Neuronal stem cell (in vitro differentiated cells): ENCODE data around the gene MMP8.

Experiments
- DNase-seq: peaks from one replicate; pipeline ENCODE4 v3.0.0-alpha.2; 2013; ENCODE audit warnings: low spot score
- H2AFZ ChIP-seq: one replicate; pipeline ENCODE4 v1.6.1; 2013; ENCODE audit warnings: mild to moderate bottlenecking, low read length, inconsistent platforms
- H2AK5ac ChIP-seq: 2 replicates; pipeline ENCODE4 v1.6.1; 2013; ENCODE audit warnings: low read depth, mild to moderate bottlenecking, inconsistent platforms, low read length, moderate library complexity, mixed read lengths
- H2BK120ac ChIP-seq: 2 replicates; pipeline ENCODE4 v1.6.1; 2013; ENCODE audit warnings: low read depth, mild to moderate bottlenecking, inconsistent platforms, low read length, moderate library complexity, mixed read lengths
- H2BK12ac ChIP-seq: one replicate; pipeline ENCODE4 v1.6.1; 2013; ENCODE audit warnings: low read length, inconsistent platforms
- H2BK15ac ChIP-seq: 2 replicates; pipeline ENCODE4 v1.6.1; 2013; ENCODE audit warnings: mild to moderate bottlenecking, low read length, inconsistent platforms, mixed read lengths
- H2BK5ac ChIP-seq: one replicate; pipeline ENCODE4 v1.6.1; 2013; ENCODE audit warnings: inconsistent platforms, mild to moderate bottlenecking, low read length, moderate library complexity
- H3K14ac ChIP-seq: one replicate; pipeline ENCODE4 v1.6.1; 2013; ENCODE audit warnings: low read length, inconsistent platforms
- H3K18ac ChIP-seq: 2 replicates; pipeline ENCODE4 v1.6.1; 2013; ENCODE audit warnings: low read length, inconsistent platforms
- H3K23ac ChIP-seq: 2 replicates; pipeline ENCODE4 v1.6.1; 2013; ENCODE audit warnings: low read depth, mild to moderate bottlenecking, mixed read lengths, low read length, inconsistent platforms; ENCODE audit not compliant: poor library complexity
- H3K27ac ChIP-seq: replicated peaks from 3 replicates; pipeline ENCODE4 v1.5.1; 2013; ENCODE audit warnings: low read length, inconsistent platforms
- H3K27me3 ChIP-seq, 3 experiments: 2 replicates each; pipeline ENCODE4 v1.6.1; 2013; ENCODE audit warnings: low read length in 3 of 3, mild to moderate bottlenecking in 2 of 3, inconsistent platforms in 1 of 3, low read depth in 1 of 3, mixed read lengths in 1 of 3, moderate library complexity in 1 of 3; ENCODE audit not compliant: control insufficient read depth in 3 of 3, insufficient read depth in 3 of 3
- H3K36me3 ChIP-seq, 2 donors: replicated peaks in 1 of 2; 2 replicates each; pipeline ENCODE4 v1.6.1; 2013; ENCODE audit warnings: low read length in 2 of 2; ENCODE audit not compliant: control insufficient read depth in 2 of 2, insufficient read depth in 2 of 2
- H3K4ac ChIP-seq: 2 replicates; pipeline ENCODE4 v1.6.1; 2013; ENCODE audit warnings: inconsistent platforms, mild to moderate bottlenecking, low read length, moderate library complexity
- H3K4me1 ChIP-seq, 2 donors: 1 replicate in 1 of 2; 2 replicates in 1 of 2; pipeline ENCODE4 v1.6.1; 2013; ENCODE audit warnings: low read length in 2 of 2, low read depth in 1 of 2; ENCODE audit not compliant: control insufficient read depth in 2 of 2, insufficient read depth in 1 of 2
- H3K4me2 ChIP-seq: one replicate; pipeline ENCODE4 v1.6.1; 2013; ENCODE audit warnings: mild to moderate bottlenecking, low read length, inconsistent platforms; ENCODE audit not compliant: insufficient read depth, poor library complexity, severe bottlenecking
- H3K4me3 ChIP-seq, 2 donors: 2 replicates each; pipeline ENCODE4 v1.5.1; 2013; ENCODE audit warnings: low read length in 2 of 2, mild to moderate bottlenecking in 2 of 2, inconsistent platforms in 1 of 2, moderate library complexity in 1 of 2
- H3K79me1 ChIP-seq: one replicate; pipeline ENCODE4 v1.6.1; 2013; ENCODE audit warnings: low read depth, mild to moderate bottlenecking, inconsistent platforms, low read length, moderate library complexity
- H3K9ac ChIP-seq: one replicate; pipeline ENCODE4 v1.6.1; 2013; ENCODE audit warnings: mild to moderate bottlenecking, low read depth, low read length, inconsistent platforms; ENCODE audit not compliant: poor library complexity
- H3K9me3 ChIP-seq, 2 donors: replicated peaks in 1 of 2; 2 replicates each; pipeline versions ENCODE3 to v1.6.1; 2013; ENCODE audit warnings: low read length in 2 of 2, mild to moderate bottlenecking in 2 of 2, inconsistent platforms in 1 of 2, low read depth in 1 of 2, mixed read lengths in 1 of 2, moderate library complexity in 1 of 2; ENCODE audit not compliant: control insufficient read depth in 2 of 2, insufficient read depth in 1 of 2
- H4K8ac ChIP-seq: one replicate; pipeline ENCODE4 v1.6.1; 2013; ENCODE audit warnings: low read depth, mild to moderate bottlenecking, inconsistent platforms, low read length, moderate library complexity
- H4K91ac ChIP-seq: one replicate; pipeline ENCODE4 v1.6.1; 2013; ENCODE audit warnings: low read length, low read depth, mild to moderate bottlenecking, inconsistent platforms; ENCODE audit not compliant: poor library complexity
- WGBS, 2 donors: extraction: QIAGEN DNeasy Blood & Tissue Kit; methylation state at CpG; one replicate each; pipeline ENCODE4 v1.1.7; 2013; ENCODE audit warnings: missing lambda C conversion rate in 2 of 2, mixed read lengths in 1 of 2; ENCODE audit not compliant: insufficient read length in 2 of 2, insufficient replicate concordance in 1 of 2; ENCODE audit errors: extremely low coverage in 2 of 2; 5-methylcytosine and 5-hydroxymethylcytosine counted together

The MMP8 gene

DNA sequence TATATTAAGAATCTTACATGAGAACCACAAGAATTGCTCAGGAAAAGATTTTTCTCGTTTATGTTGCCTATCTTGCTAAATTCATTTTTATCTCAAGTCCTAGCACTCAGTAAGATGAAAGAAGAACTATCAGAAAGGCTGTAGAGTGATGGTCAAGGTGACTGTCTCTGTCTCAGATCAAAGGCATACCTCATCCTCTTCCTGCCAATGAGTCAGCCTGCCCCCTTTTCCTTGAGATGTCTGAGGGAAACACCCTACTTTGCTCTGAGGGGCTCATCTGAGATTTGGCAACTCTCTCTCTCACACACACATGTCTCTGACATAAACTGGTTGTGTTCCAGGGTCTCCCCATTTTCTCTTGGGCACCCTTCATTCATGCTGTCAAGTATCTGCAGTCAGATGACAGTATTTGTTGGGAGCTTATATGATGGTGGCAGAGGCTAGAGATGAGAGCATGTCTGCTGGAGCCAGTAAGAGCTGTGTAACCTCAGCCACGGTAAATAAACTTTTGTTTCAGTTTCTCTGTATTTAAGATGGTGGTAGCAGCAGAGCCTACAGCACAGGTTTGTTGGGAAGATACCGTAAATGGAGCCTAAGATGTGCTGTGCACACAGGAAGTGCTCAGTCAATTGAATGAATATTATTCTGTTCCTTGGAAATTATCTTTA lies 20.8 kb downstream of the MMP8 start:
- H3K4me3 ChIP-seq: no peak overlapping the region
- H2BK12ac ChIP-seq: no peak overlapping the region
- no peak overlapping the region for H3K18ac ChIP-seq
- no peaks in the 10 kb centered on the region for H3K27me3 ChIP-seq
- no peak overlapping the region for H3K4me2 ChIP-seq
- H2AK5ac ChIP-seq: no peak overlapping the region
- H3K9ac ChIP-seq: no peak overlapping the region
- H3K14ac ChIP-seq: no peak overlapping the region
- no peaks in the 10 kb centered on the region for H3K36me3 ChIP-seq
- no peak overlapping the region for H2BK120ac ChIP-seq
- H4K91ac ChIP-seq: no peak overlapping the region
- no CpG with 5 or more reads among the region's 3 CpGs for WGBS, 2 donors
- no peaks in the 10 kb centered on the region for H3K4me1 ChIP-seq
- H2BK15ac ChIP-seq: no peak overlapping the region
- H2BK5ac ChIP-seq: no peak overlapping the region
- no peaks in the 10 kb centered on the region for H3K9me3 ChIP-seq
- H2AFZ ChIP-seq: no peak overlapping the region
- no peak overlapping the region for H3K27ac ChIP-seq
- no peaks in the 10 kb centered on the region for H3K79me1 ChIP-seq
- no peak overlapping the region for H3K23ac ChIP-seq
- no peak for DNase-seq
- H4K8ac ChIP-seq: no peak overlapping the region
- H3K4ac ChIP-seq: no peak overlapping the region

DNA sequence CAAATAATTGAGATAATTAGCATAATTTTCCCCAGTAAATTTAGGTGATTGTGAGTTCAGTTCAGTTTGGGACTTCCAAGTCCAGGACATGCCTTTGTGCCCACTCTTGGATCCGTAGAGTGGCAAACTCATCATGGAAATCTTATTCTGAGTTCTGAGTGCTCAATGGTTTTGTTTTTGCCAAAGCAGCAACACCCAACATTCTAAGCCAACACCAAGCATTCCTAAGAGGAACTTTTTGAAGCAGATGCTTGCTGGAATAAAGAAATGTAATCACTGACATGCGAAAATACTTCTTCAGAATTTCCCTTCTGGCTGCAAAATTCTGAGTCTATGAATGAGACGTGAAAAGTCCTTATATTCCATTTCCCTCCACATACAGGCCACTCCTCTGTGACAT lies 29.6 kb downstream of the MMP8 start:
- no peak overlapping the region for H3K4me3 ChIP-seq
- H2AFZ ChIP-seq: no peak overlapping the region
- no peak overlapping the region for H3K4me2 ChIP-seq
- no peak overlapping the region for H2BK15ac ChIP-seq
- WGBS, 2 donors: no CpG with 5 or more reads among the region's 3 CpGs
- H2BK5ac ChIP-seq: no peak overlapping the region
- H3K23ac ChIP-seq: no peak overlapping the region
- H3K27me3 ChIP-seq: no peaks in the 10 kb centered on the region
- H2AK5ac ChIP-seq: no peak overlapping the region
- H3K36me3 ChIP-seq: no peaks in the 10 kb centered on the region
- no peak overlapping the region for H3K18ac ChIP-seq
- H3K4ac ChIP-seq: no peak overlapping the region
- H3K14ac ChIP-seq: no peak overlapping the region
- H3K9me3 ChIP-seq: no peaks in the 10 kb centered on the region
- no peak for DNase-seq
- H4K8ac ChIP-seq: no peak overlapping the region
- no peak overlapping the region for H2BK120ac ChIP-seq
- H4K91ac ChIP-seq: no peak overlapping the region
- H2BK12ac ChIP-seq: no peak overlapping the region
- H3K27ac ChIP-seq: no peak overlapping the region
- H3K4me1 ChIP-seq: no peaks in the 10 kb centered on the region
- H3K9ac ChIP-seq: no peak overlapping the region
- no peaks in the 10 kb centered on the region for H3K79me1 ChIP-seq

DNA sequence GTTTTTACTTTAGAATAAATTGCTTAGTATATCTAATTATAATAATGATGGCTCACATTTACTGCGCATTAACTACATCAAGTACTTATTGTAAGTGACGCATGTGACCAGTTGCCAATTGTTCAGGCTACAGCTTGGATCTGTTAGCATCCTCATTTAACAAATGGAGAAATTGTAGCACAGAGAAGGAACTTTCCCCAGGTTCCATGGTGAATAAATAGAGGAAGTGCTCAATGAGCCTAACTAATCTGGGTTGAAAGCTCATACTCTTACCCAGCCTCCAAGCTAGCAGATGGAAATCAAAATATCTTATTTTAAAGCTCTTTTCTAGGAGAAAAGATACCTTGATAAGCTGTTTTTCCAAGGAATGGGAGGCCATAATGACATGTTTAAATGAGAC lies 39.0 kb downstream of the MMP8 start:
- Histone ChIP-seq H3K79me1 (no peaks in the 10 kb centered on the region), H2AFZ (no peak overlapping the region), H3K36me3 (no peaks in the 10 kb centered on the region), H3K18ac (no peak overlapping the region), H4K91ac (no peak overlapping the region), H3K27me3 (no peaks in the 10 kb centered on the region), H3K9ac (no peak overlapping the region), H3K27ac (no peak overlapping the region), H2AK5ac (no peak overlapping the region), H3K9me3 (no peaks in the 10 kb centered on the region), H3K4me1 (no peaks in the 10 kb centered on the region), H2BK15ac (no peak overlapping the region), H3K14ac (no peak overlapping the region), H4K8ac (no peak overlapping the region), H3K4ac (no peak overlapping the region), H2BK120ac (no peak overlapping the region), H3K23ac (no peak overlapping the region), H3K4me2 (no peak overlapping the region), H3K4me3 (no peak overlapping the region), H2BK12ac (no peak overlapping the region), H2BK5ac (no peak overlapping the region)
- no peak for DNase-seq
- WGBS, 2 donors: no CpG with 5 or more reads among the region's 2 CpGs

DNA sequence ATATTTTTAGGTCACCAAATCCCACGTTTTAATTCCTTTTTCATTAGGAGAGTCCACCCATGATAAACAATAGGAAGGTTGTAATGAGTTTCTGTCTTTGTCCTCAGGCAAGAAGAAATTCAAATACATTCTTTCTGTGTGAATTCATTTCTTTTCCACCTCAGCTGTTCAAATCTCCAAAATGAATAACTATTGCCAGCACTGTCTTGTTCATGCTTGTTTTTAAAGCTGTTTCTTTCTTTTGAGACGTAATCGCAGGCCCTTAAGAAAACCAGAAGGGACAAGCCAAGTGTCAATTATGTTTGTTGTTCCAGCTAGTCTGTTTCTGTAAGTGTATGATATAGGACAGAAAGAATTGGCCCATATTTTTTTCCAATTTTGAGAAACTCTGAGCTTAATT lies 39.4 kb downstream of the MMP8 start:
- H2BK5ac ChIP-seq: no peak overlapping the region
- H3K27me3 ChIP-seq: no peaks in the 10 kb centered on the region
- no peaks in the 10 kb centered on the region for H3K4me1 ChIP-seq
- no peak overlapping the region for H2BK120ac ChIP-seq
- no peak overlapping the region for H2BK15ac ChIP-seq
- H3K27ac ChIP-seq: no peak overlapping the region
- H3K4me2 ChIP-seq: no peak overlapping the region
- H2AK5ac ChIP-seq: no peak overlapping the region
- no peak for DNase-seq
- no peak overlapping the region for H3K23ac ChIP-seq
- no peaks in the 10 kb centered on the region for H3K36me3 ChIP-seq
- no peak overlapping the region for H3K14ac ChIP-seq
- H4K91ac ChIP-seq: no peak overlapping the region
- no peak overlapping the region for H3K18ac ChIP-seq
- no peaks in the 10 kb centered on the region for H3K79me1 ChIP-seq
- no peak overlapping the region for H3K4me3 ChIP-seq
- no peak overlapping the region for H2BK12ac ChIP-seq
- H3K9ac ChIP-seq: no peak overlapping the region
- no CpG with 5 or more reads among the region's 3 CpGs for WGBS, 2 donors
- H3K9me3 ChIP-seq: no peaks in the 10 kb centered on the region
- no peak overlapping the region for H4K8ac ChIP-seq
- H2AFZ ChIP-seq: no peak overlapping the region
- H3K4ac ChIP-seq: no peak overlapping the region
